Omental fat pad (tissue), 4 donors: ENCODE measurements around the gene EPHA6. TPM values are rescaled to one million over a fixed set of nuclear protein-coding genes. Genes with fewer than 3 reads are reported as not detected.

Experiments used
- ATAC-seq: fragments of 150-250 bp; one replicate; pipeline ENCODE4 v1.9.1; 2016; ENCODE audit warnings: mild to moderate bottlenecking, moderate library complexity; ENCODE audit not compliant: low FRiP score
- DNase-seq: peaks from one replicate; pipeline ENCODE4 v3.0.0-alpha.2; 2019; ENCODE audit warnings: low spot score
- total RNA-seq, 4 donors: library from RNA; depleted of rRNA; stranded (reverse); fragments of >200 nt; gene quantifications; one replicate each; pipeline ENCODE4 v1.1.0, GENCODE V29; 2016
- TF ChIP-seq, protein P1 (sequence below), 3 donors: fragments of 450-650 bp; IDR thresholded peaks; one replicate each; pipeline ENCODE4 v1.5.1; 2016 to 2017; ENCODE audit warnings: antibody characterized with exemption in 3 of 3, mild to moderate bottlenecking in 3 of 3, moderate library complexity in 2 of 3

EPHA6 gene
- total RNA-seq, 4 donors from 2014 or later, result 0.56 to 5.0 (median 2.4) TPM; not detected in 1

DNA sequence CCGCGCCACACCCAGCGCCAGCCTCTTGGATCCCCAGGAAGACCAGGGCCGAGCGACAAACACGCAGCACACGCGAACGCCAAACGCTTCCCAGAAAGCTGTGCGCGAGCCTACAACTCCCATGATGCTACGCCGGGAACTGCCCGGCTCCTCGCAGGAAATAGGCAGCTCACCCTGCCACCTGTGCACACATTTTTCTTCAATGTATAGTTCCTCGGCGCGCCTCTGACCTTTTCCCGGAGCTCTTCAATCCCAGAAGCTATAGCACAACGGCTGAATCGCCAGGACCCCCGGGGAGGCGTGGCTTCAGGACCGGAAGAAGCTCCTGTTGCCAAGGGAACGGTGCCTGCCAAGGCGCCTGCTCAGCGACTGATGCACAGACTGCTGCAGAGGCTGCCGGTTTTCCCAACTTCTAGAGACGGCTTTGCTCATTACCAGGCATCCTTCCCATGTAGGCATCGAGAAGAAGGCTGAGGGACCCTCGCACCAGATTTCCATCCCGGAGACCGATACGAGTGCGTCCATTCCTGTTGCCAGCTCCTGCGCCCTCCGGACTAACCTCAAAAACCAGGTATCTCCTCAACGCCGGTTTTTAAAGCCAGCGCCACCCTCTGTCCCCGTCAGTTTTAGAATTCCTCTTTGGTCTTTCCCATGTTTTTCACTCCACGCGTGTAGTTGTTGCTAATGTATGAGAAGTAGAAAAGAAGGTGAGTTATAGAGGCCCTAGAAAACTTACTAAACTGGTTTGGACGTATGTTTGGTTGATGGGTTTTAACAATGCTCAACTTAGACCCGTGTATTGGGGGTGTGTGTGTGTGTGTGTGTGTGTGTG, 950.2 kb downstream of the EPHA6 start, which contains the start of gene ARL6:
TSS of gene ARL6 (plus strand) at position 352 of the 832 bp plus-strand sequence. CDS start 3,350 bp downstream, outside the sequence.
- ATAC-seq (peak; percentile 96), DNase-seq (peak; percentile 47)
- TF ChIP-seq, protein P1, sequence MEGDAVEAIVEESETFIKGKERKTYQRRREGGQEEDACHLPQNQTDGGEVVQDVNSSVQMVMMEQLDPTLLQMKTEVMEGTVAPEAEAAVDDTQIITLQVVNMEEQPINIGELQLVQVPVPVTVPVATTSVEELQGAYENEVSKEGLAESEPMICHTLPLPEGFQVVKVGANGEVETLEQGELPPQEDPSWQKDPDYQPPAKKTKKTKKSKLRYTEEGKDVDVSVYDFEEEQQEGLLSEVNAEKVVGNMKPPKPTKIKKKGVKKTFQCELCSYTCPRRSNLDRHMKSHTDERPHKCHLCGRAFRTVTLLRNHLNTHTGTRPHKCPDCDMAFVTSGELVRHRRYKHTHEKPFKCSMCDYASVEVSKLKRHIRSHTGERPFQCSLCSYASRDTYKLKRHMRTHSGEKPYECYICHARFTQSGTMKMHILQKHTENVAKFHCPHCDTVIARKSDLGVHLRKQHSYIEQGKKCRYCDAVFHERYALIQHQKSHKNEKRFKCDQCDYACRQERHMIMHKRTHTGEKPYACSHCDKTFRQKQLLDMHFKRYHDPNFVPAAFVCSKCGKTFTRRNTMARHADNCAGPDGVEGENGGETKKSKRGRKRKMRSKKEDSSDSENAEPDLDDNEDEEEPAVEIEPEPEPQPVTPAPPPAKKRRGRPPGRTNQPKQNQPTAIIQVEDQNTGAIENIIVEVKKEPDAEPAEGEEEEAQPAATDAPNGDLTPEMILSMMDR (IDR thresholded peaks at IDR 0.05), result no peak

DNA sequence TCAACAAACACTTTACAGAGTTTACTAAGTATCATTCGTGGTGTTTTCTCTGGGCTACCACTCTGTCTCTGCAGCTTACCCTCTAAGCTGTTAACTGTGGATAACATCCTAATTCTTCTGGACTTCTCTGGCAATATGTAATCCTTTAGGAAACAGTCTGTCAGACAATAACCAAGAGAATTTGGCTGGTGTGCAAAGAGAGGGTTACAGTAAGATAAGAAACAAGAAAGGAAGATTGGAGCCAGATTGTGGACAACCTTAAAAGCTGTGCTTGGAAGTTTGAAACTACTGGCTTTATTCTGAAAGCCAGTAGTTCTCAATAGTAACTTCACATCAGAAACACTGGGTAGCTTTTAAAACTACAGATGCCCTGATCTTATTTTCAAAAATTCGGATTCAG, 950.9 kb downstream of the EPHA6 start:
- ATAC-seq, result no peak
- TF ChIP-seq, protein P1 (IDR thresholded peaks at IDR 0.05), result no peak

DNA sequence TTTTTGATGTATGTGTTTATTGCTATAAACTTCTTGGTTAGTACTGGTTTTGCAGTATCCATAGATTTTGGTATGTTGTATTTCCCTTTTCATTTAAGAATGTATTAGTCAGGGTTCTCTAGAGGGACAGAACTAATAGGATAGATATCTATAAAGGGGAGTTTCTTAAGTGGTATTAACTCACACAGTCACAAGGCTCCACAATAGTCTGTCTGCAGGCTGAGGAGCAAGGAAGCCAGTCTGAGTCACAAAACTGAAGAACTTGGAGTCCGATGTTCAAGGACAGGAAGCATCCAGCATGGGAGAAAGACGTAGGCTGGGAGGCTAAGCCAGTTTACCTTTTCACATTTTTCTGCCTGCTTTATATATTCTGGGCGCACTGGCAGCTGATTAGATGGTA, 958.5 kb downstream of the EPHA6 start:
- TF ChIP-seq, protein P1 (IDR thresholded peaks at IDR 0.05), result no peak
- DNase-seq (no peak), ATAC-seq (no peak)

More for the DNA sequence above, 950.9 kb downstream of the EPHA6 start:
- no peak for DNase-seq

DNA sequence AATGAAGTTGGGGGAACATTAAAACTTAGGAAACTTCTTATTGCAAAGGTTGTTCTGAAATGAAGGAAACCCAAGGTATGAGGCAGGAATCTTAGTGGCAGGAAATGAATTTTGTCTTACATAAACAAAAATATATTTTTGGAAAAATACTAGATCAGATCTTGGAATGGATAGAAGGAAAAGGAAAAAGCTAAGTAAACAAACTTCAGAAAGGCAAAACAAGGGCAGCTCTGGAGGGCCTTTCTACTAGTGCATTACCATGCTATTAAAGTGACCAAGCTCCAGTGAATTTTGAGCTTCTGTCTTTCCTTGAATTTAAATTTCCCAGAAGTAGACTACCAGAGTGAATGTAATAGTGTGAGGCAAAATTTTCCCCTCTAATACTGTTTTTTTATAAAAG, 963.8 kb downstream of the EPHA6 start:
- ATAC-seq (no peak), DNase-seq (no peak)
- TF ChIP-seq, protein P1 (IDR thresholded peaks at IDR 0.05), result no peak

DNA sequence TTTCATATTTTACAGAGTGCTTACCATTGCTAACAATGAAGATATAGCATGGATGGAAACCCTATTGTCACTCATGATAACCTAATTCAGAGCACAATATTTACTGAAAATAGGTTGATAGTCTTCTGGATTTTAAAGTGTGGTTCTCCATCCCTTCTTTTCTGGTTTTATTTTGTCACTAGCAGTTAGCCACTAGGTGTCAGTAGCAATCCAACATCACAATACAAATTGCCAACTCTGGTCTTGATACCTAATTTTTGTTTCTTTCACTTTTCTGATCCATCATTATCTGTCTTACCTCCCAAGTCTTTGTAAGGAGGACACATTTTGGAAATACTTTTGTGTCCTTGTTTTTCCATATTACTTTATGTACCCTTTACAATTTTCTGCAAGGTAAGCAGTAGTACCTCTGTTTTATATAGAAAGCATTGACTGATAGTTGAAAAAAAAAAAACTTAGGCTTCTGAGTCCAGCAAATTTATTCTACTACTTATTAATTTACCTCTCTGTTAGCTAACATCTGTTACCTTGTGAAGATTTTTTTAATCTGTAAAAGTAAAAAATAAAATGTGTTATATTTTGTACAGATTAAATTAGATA, 979.1 kb downstream of the EPHA6 start:
- ATAC-seq (no peak), DNase-seq (no peak)
- TF ChIP-seq, protein P1 (IDR thresholded peaks at IDR 0.05), result peak in 2 of 3 donors; percentile 8 to 23

DNA sequence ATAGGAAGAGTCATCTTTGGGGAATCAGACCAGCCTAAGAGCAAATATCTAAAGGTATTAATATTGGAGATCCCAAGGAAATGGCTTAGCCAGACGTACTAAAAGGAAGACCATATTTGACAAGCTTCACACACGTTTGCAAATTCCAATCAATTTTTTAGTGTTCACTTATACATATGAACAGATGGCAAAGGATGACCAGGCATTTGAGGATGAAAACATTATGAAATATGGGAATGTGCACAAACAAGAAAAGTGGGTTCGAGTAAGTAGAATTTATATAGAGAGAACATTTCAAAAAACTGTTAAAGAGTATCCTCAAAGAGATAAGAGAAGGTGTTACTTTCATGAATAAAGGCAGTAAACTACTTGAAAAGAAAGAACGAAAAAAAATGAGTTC, 981.6 kb downstream of the EPHA6 start:
- ATAC-seq (no peak), DNase-seq (no peak)
- TF ChIP-seq, protein P1 (IDR thresholded peaks at IDR 0.05), result no peak
